ENCODE results near the gene QSOX2. TPM values are rescaled to one million over a fixed set of nuclear protein-coding genes. Genes with fewer than 3 reads are reported as not detected.
"Not testable (repeated sequence)": the region's sequence is repeated elsewhere in the genome, so short reads cannot be mapped to it uniquely, and the experiment has no call there.

The QSOX2 gene
- total and polyA plus RNA-seq, 8 donors: 6.8 to 19.1 (median 10.9) TPM

- 50 to 55% methylated on average over 25 of the region's 25 CpGs for WGBS, 2 donors
- intact Hi-C loops (cut with DNase I): no loop called here
- FAIRE-seq (no peak), DNase-seq (peak in 1 of 6 donors; percentile 53), ATAC-seq (peak; percentile 32 to 62 (median 56))
- Histone ChIP-seq H3K27ac (peak overlapping the region in 2 of 4 donors; percentile 0 to 23), H3K4me1 (peaks cover 21 to 44% (median 22%) of the 10 kb centered on the region in 3 donors), H3K27me3 (no peaks in the 10 kb centered on the region), H3K4me3 (no peak overlapping the region), H3K9me3 (no peaks in the 10 kb centered on the region), H3K36me3 (no peaks in the 10 kb centered on the region)
- no peak for TF ChIP-seq CTCF (IDR thresholded peaks at IDR 0.05)
Measured at GRCh38 chr9:136239135-136239982, 6.3 kb downstream of the QSOX2 start.

GRCh38 chr9:136238342-136238732 is 7.3 kb downstream of the QSOX2 start:
- FAIRE-seq: no peak
- Histone ChIP-seq H3K27ac (no peak overlapping the region), H3K4me3 (no peak overlapping the region), H3K9me3 (no peaks in the 10 kb centered on the region), H3K27me3 (no peaks in the 10 kb centered on the region), H3K4me1 (peaks cover 15 to 34% (median 21%) of the 10 kb centered on the region in 3 donors), H3K36me3 (no peaks in the 10 kb centered on the region)
- ATAC-seq: peak in 1 of 4 donors; percentile 28
- WGBS, 2 donors: 83 to 86% methylated on average over 12 of the region's 12 CpGs
- intact Hi-C loops (cut with DNase I): no loop called here
- no peak for TF ChIP-seq CTCF (IDR thresholded peaks at IDR 0.05)
- peak in 1 of 6 donors; percentile 56 for DNase-seq

GRCh38 chr9:136237486-136238341 is 7.9 kb downstream of the QSOX2 start:
- H3K27ac ChIP-seq: no peak overlapping the region
- 71 to 80% methylated on average over 32 of the region's 32 CpGs for WGBS, 2 donors

GRCh38 chr9:136236471-136237410 is 8.9 kb downstream of the QSOX2 start:
- 91 to 95% methylated on average over 43 of the region's 43 CpGs for WGBS, 2 donors
- H3K27me3 ChIP-seq; H3K36me3 ChIP-seq; intact Hi-C loops (cut with DNase I); H3K9me3 ChIP-seq; H3K4me3 ChIP-seq; FAIRE-seq; H3K27ac ChIP-seq; ATAC-seq: not testable (repeated sequence)
- H3K4me1 ChIP-seq: peaks cover 12 to 22% (median 18%) of the 10 kb centered on the region in 3 donors
- peak in 1 of 6 donors; percentile 76 for DNase-seq

More at GRCh38 chr9:136237486-136238341, 7.9 kb downstream of the QSOX2 start:
- FAIRE-seq (no peak), ATAC-seq (no peak), DNase-seq (peak in 1 of 6 donors; percentile 65)
- Histone ChIP-seq H3K36me3 (no peaks in the 10 kb centered on the region), H3K27me3 (no peaks in the 10 kb centered on the region), H3K9me3 (no peaks in the 10 kb centered on the region), H3K4me3 (no peak overlapping the region), H3K4me1 (peaks cover 12 to 31% (median 18%) of the 10 kb centered on the region in 3 donors)
- no peak for TF ChIP-seq CTCF (IDR thresholded peaks at IDR 0.05)
- intact Hi-C loops (cut with DNase I): no loop called here

Measured in pancreas (tissue), 10 donors.